ENCODE data around the gene ASB2. TPM values are rescaled to one million over a fixed set of nuclear protein-coding genes. Genes with fewer than 3 reads are reported as not detected.

The ASB2 gene
- total RNA-seq, 1 experiment from 2014 or later, result 0.35 TPM

- Histone ChIP-seq H2AK5ac (ENCODE audit: insufficient read length, low read length) (no peak overlapping the region), H3T11ph (ENCODE audit: low read length) (no peak overlapping the region), H3K56ac (ENCODE audit: insufficient read length, low read depth, low read length) (no peak overlapping the region), H4K91ac (ENCODE audit: insufficient read length, low read depth, low read length) (no peak overlapping the region), H3K79me2 (ENCODE audit: insufficient read depth, low read length) (no peaks in the 10 kb centered on the region), H2BK120ac (ENCODE audit: low read depth, low read length, poor library complexity, severe bottlenecking) (no peak overlapping the region), H3K14ac (ENCODE audit: insufficient read depth, low read length) (no peak overlapping the region), H2AFZ (ENCODE audit: low read length) (no peak overlapping the region), H3K27ac (ENCODE audit: insufficient read length, low read depth, low read length) (no peak overlapping the region), H2BK15ac (ENCODE audit: low read depth, low read length) (no peak overlapping the region), H3K18ac (ENCODE audit: insufficient read length, low read depth, low read length) (no peak overlapping the region), H3K27me3 (ENCODE audit: insufficient read depth, low read length) (no peaks in the 10 kb centered on the region), H3K23ac (ENCODE audit: insufficient read length, low read depth, low read length) (no peak overlapping the region), H4K20me1 (ENCODE audit: control insufficient read depth, insufficient read depth, insufficient read length) (no peaks in the 10 kb centered on the region), H3K9ac (ENCODE audit: extremely low read depth, insufficient read length, low read length) (no peak overlapping the region), H2BK12ac (ENCODE audit: insufficient read length, low read depth, low read length) (no peak overlapping the region), H4K8ac (replicated peaks; ENCODE audit: insufficient read length, low read depth, low read length) (no peak overlapping the region), H3K4me2 (ENCODE audit: insufficient read depth, insufficient read length, low read length) (no peak overlapping the region), H4K5ac (ENCODE audit: insufficient read length, low read depth, low read length) (no peak overlapping the region), H2BK5ac (ENCODE audit: insufficient read length, low read length) (no peak overlapping the region), H3K4me1 (ENCODE audit: insufficient read depth, low read length) (no peaks in the 10 kb centered on the region), H3K4ac (ENCODE audit: low read depth, low read length) (no peak overlapping the region), H3K9me3 (ENCODE audit: control insufficient read depth, low read depth, low read length) (no peaks in the 10 kb centered on the region), H3K79me1 (ENCODE audit: insufficient read depth, low read depth, low read length, poor library complexity, severe bottlenecking) (no peaks in the 10 kb centered on the region), H2BK20ac (ENCODE audit: low read depth, low read length, poor library complexity, severe bottlenecking) (no peak overlapping the region), H3K23me2 (ENCODE audit: insufficient read length, low read depth, low read length, poor library complexity, severe bottlenecking) (no peaks in the 10 kb centered on the region)
- H3K27me3 Mint-ChIP-seq (ENCODE audit: low read depth), result peaks cover 2% of the 10 kb centered on the region; the same call in 1 of the 2 replicates
- H3K4me3 Mint-ChIP-seq, result no peak overlapping the region
- DNase-seq, result no peak
- WGBS (ENCODE audit: extremely low coverage, insufficient read length, low lambda C conversion rate), result no CpG with 5 or more reads among the region's 10 CpGs
- H3K9me3 Mint-ChIP-seq, result no peaks in the 10 kb centered on the region; a peak in 2 of 5 replicates
- TF ChIP-seq, protein P1, sequence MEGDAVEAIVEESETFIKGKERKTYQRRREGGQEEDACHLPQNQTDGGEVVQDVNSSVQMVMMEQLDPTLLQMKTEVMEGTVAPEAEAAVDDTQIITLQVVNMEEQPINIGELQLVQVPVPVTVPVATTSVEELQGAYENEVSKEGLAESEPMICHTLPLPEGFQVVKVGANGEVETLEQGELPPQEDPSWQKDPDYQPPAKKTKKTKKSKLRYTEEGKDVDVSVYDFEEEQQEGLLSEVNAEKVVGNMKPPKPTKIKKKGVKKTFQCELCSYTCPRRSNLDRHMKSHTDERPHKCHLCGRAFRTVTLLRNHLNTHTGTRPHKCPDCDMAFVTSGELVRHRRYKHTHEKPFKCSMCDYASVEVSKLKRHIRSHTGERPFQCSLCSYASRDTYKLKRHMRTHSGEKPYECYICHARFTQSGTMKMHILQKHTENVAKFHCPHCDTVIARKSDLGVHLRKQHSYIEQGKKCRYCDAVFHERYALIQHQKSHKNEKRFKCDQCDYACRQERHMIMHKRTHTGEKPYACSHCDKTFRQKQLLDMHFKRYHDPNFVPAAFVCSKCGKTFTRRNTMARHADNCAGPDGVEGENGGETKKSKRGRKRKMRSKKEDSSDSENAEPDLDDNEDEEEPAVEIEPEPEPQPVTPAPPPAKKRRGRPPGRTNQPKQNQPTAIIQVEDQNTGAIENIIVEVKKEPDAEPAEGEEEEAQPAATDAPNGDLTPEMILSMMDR (conservative IDR thresholded peaks at IDR 0.05), result no peak
- H3K27ac Mint-ChIP-seq, result no peak overlapping the region
- H3K4me1 Mint-ChIP-seq, result peaks cover 20 to 47% of the 10 kb centered on the region in 2 experiments
- no peaks in the 10 kb centered on the region for H3K36me3 Mint-ChIP-seq (ENCODE audit: insufficient read depth in 1 of 3, low read depth in 3 of 3)
Measured at GRCh38 chr14:93982230-93983007, 6.0 kb upstream of the ASB2 start.
